K562 (cell line): Measurements from ENCODE around the gene PSMA1. TPM values are rescaled to one million over a fixed set of nuclear protein-coding genes. Genes with fewer than 3 reads are reported as not detected.

Experiments
- ATAC-seq: fragments of 200-7000 bp; cut with Tn5 transposase; 3 replicates; pipeline ENCODE4 v1.9.1; 2020; ENCODE audit warnings: moderate library complexity
- BruUV-seq: library from RNA; stranded (reverse); fragments of 400-500 nt; replicated peaks from 2 replicates; lab custom pipeline; 2021; lab: Mats Ljungman, UMichigan
- CTCF ChIA-PET: fragments of 300-600 bp; formaldehyde crosslinking; extraction: SDS; loops from one replicate; lab custom pipeline; 2021; ENCODE audit warnings: low intra/inter-chr PET ratio; lab: Yijun Ruan, JAX
- POLR2A ChIA-PET: fragments of 300-600, 350-650 bp; sonication (Branson Sonifier 250); formaldehyde crosslinking; extraction: SDS; loops from one replicate; lab custom pipeline; 2021; ENCODE audit warnings: antibody characterized with exemption, inconsistent platforms; lab: Yijun Ruan, JAX
- DNase-seq, 4 experiments: peaks; one replicate each; pipeline versions ENCODE4 v3.0.0 to v3.0.0-alpha.2; 2011 to 2018; ENCODE audit warnings: low spot score in 3 of 4, mixed read lengths in 3 of 4; ENCODE audit errors: extremely low read depth in 1 of 4
- FAIRE-seq: peaks from 2 replicates; lab custom pipeline; 2011; peaks lifted over from hg19 to GRCh38; lab: Jason Lieb, UNC
- H2AFZ ChIP-seq: 2 replicates; pipeline ENCODE4 v1.6.0; 2011; ENCODE audit warnings: low read depth, low read length, control low read depth, inconsistent platforms
- H3K27ac ChIP-seq: fragments of 200-600 bp; 3 replicates; pipeline ENCODE4 v1.8.0; 2011; ENCODE audit warnings: low read depth, mild to moderate bottlenecking, control low read depth, inconsistent platforms, low read length, moderate library complexity, mixed read lengths; ENCODE audit errors: extremely low read depth
- H3K27me3 ChIP-seq, 2 experiments: fragments of 300-600 bp in 1 of 2; 2 replicates in 1 of 2; 3 replicates in 1 of 2; pipeline versions ENCODE4 v1.6.0 to v1.8.0; 2011; ENCODE audit warnings: inconsistent platforms in 2 of 2, low read length in 2 of 2, mild to moderate bottlenecking in 1 of 2, mixed read lengths in 1 of 2, moderate library complexity in 1 of 2; ENCODE audit not compliant: control insufficient read depth in 2 of 2, insufficient read depth in 2 of 2
- H3K36me3 ChIP-seq: fragments of 300-600 bp; 3 replicates; pipeline ENCODE4 v1.8.0; 2011; ENCODE audit warnings: mild to moderate bottlenecking, low read length, inconsistent platforms; ENCODE audit not compliant: control insufficient read depth, insufficient read depth
- H3K4me1 ChIP-seq, 2 experiments: fragments of 200-600 bp in 1 of 2; replicated peaks in 1 of 2; 2 replicates in 1 of 2; 3 replicates in 1 of 2; pipeline versions ENCODE4 v1.5.1 to v1.8.0; 2011; ENCODE audit warnings: inconsistent platforms in 2 of 2, low read length in 2 of 2, mild to moderate bottlenecking in 1 of 2, mixed read lengths in 1 of 2, moderate library complexity in 1 of 2; ENCODE audit not compliant: control insufficient read depth in 2 of 2, insufficient read depth in 2 of 2
- H3K4me2 ChIP-seq: 2 replicates; pipeline ENCODE4 v1.6.1; 2011; ENCODE audit warnings: low read length, control low read depth, inconsistent platforms, mixed read lengths; ENCODE audit not compliant: insufficient read depth
- H3K4me3 ChIP-seq: fragments of 200-600 bp; sonication (generic), shearing (Covaris generic); 2 replicates; pipeline ENCODE4 v1.5.1; 2016; ENCODE audit warnings: control low read depth, inconsistent platforms
- H3K79me2 ChIP-seq: fragments of 200-600 bp; 3 replicates; pipeline ENCODE4 v1.8.0; 2011; ENCODE audit warnings: low read length, inconsistent platforms; ENCODE audit not compliant: control insufficient read depth, insufficient read depth
- H3K9ac ChIP-seq, 2 experiments: 2 replicates each; pipeline versions ENCODE4 v1.6.0 to v1.6.1; 2011; ENCODE audit warnings: low read depth in 2 of 2, low read length in 2 of 2, control low read depth in 1 of 2, inconsistent platforms in 1 of 2, mild to moderate bottlenecking in 1 of 2, mixed read lengths in 1 of 2; ENCODE audit not compliant: insufficient read depth in 1 of 2
- H3K9me1 ChIP-seq: one replicate; pipeline ENCODE4 v1.6.0; 2011; ENCODE audit warnings: inconsistent platforms, mild to moderate bottlenecking, low read length, moderate library complexity; ENCODE audit not compliant: control insufficient read depth, insufficient read depth
- H3K9me3 ChIP-seq: replicated peaks from 2 replicates; pipeline ENCODE4 v1.5.1; 2011; ENCODE audit warnings: low read depth, low read length, inconsistent platforms; ENCODE audit not compliant: control insufficient read depth, insufficient read depth
- H4K20me1 ChIP-seq: replicated peaks from 2 replicates; pipeline ENCODE4 v1.6.1; 2011; ENCODE audit warnings: low read length, inconsistent platforms, mixed read lengths; ENCODE audit not compliant: control insufficient read depth, insufficient read depth
- C11orf30 ChIP-seq: fragments of 450-650 bp; IDR thresholded peaks from 2 replicates; pipeline ENCODE4 v1.6.1; 2016; ENCODE audit warnings: low read depth, mild to moderate bottlenecking
- DPF2 ChIP-seq: fragments of 450-650 bp; IDR thresholded peaks from 2 replicates; pipeline ENCODE4 v1.6.1; 2016
- EGR1 ChIP-seq: fragments of 450-650 bp; conservative IDR thresholded peaks from 2 replicates; pipeline ENCODE4 v1.6.1; 2017; ENCODE audit warnings: mild to moderate bottlenecking
- KDM1A ChIP-seq, 2 experiments: fragments of 450-650 bp; IDR thresholded peaks; 2 replicates each; pipeline ENCODE4 v1.6.1; 2016; ENCODE audit warnings: mild to moderate bottlenecking in 2 of 2
- MAFG ChIP-seq: fragments of 450-650 bp; conservative IDR thresholded peaks from 2 replicates; pipeline ENCODE4 v1.6.1; 2016; ENCODE audit warnings: missing genetic modification characterization, missing compliant biosample characterization
- MAFK ChIP-seq: IDR thresholded peaks from 2 replicates; pipeline ENCODE4 v1.6.1; 2011; ENCODE audit warnings: low read length, improper control_type of control experiment
- MBD1 ChIP-seq: fragments of 250-450 bp; sonication (Bioruptor Pico); IDR thresholded peaks from 2 replicates; pipeline ENCODE4 v1.8.0; 2022; ENCODE audit warnings: inconsistent platforms
- MYBL2 ChIP-seq, 2 experiments: fragments of 450-650 bp in 1 of 2; sonication (generic) in 1 of 2; formaldehyde crosslinking in 1 of 2; IDR thresholded peaks; 2 replicates each; pipeline versions ENCODE4 v1.6.1 to v1.8.1; 2017 to 2022; ENCODE audit warnings: borderline replicate concordance in 1 of 2, inconsistent platforms in 1 of 2, low read depth in 1 of 2, mild to moderate bottlenecking in 1 of 2, missing genetic modification reagents in 1 of 2, moderate library complexity in 1 of 2
- NCOA6 ChIP-seq: fragments of 450-650 bp; IDR thresholded peaks from 2 replicates; pipeline ENCODE4 v1.6.1; 2017; ENCODE audit warnings: mild to moderate bottlenecking
- NR3C1 ChIP-seq: sonication (generic); formaldehyde crosslinking; IDR thresholded peaks from 2 replicates; pipeline ENCODE4 v1.8.1; 2022; ENCODE audit warnings: missing genetic modification reagents
- RNF2 ChIP-seq: sonication (generic); IDR thresholded peaks from 2 replicates; pipeline ENCODE4 v1.6.1; 2016
- TCFL5 ChIP-seq: fragments of 250-450 bp; sonication (Bioruptor Pico); conservative IDR thresholded peaks from 2 replicates; pipeline ENCODE4 v1.6.1; 2021; ENCODE audit warnings: mild to moderate bottlenecking, moderate library complexity, matching md5 sums
- ZNF184 ChIP-seq: sonication (generic); formaldehyde crosslinking; IDR thresholded peaks from 2 replicates; pipeline ENCODE4 v1.5.0; 2020; ENCODE audit warnings: missing genetic modification reagents
- ZNF224 ChIP-seq: sonication (generic); formaldehyde crosslinking; IDR thresholded peaks from 2 replicates; pipeline ENCODE4 v1.8.0; 2022; ENCODE audit warnings: mild to moderate bottlenecking, missing genetic modification reagents
- ZNF316 ChIP-seq: fragments of 450-650 bp; IDR thresholded peaks from 2 replicates; pipeline ENCODE4 v1.6.1; 2016
- ZNF592 ChIP-seq: fragments of 450-650 bp; IDR thresholded peaks from 2 replicates; pipeline ENCODE4 v1.6.1; 2017; ENCODE audit warnings: antibody characterized with exemption, mild to moderate bottlenecking
- ZNF780A ChIP-seq: fragments of 250-450 bp; sonication (Bioruptor Pico); IDR thresholded peaks from 2 replicates; pipeline ENCODE4 v1.5.0; 2021; ENCODE audit warnings: mild to moderate bottlenecking
- WGBS: fragments of 100-300 bp; shearing (Covaris generic); methylation state at CpG from one replicate; pipeline ENCODE4 v1.1.6; 2016; ENCODE audit warnings: low coverage, mixed read lengths; ENCODE audit not compliant: insufficient coverage; ENCODE audit errors: missing lambda C conversion rate; 5-methylcytosine and 5-hydroxymethylcytosine counted together
- in situ Hi-C: fragments of 300-500 bp; cut with MboI; formaldehyde crosslinking; loops from 4 replicates; pipeline ENCODE4 v1.15.0; 2018; ENCODE audit warnings: inconsistent platforms, mixed read lengths
- intact Hi-C: fragments of 100-400 bp; cut with micrococcal nuclease; formaldehyde crosslinking; loops from 2 replicates; pipeline ENCODE4 v1.14.2; 2022
- polyA plus RNA-seq, 8 experiments: library from polyadenylated mRNA; depleted of rRNA in 4 of 8; stranded (reverse) in 5 of 8; unstranded in 3 of 8; fragments of >200 nt; fragmentation: Nextera tagmentation in 2 of 8; fragmentation: Illumina TruSeq in 1 of 8; extraction: Ambion mirVana in 2 of 8; extraction: Trizol in 1 of 8; gene quantifications; 2 replicates each; pipeline versions ENCODE4 v1.2.1 to v1.2.3, GENCODE V29; 2011 to 2014; ENCODE audit warnings: inconsistent platforms in 1 of 8, missing spikeins in 1 of 8
- total RNA-seq, 7 experiments: library from RNA; depleted of rRNA in 6 of 7; stranded (reverse); fragments of >200 nt in 6 of 7; fragmentation: Illumina TruSeq in 2 of 7; extraction: Trizol in 2 of 7; gene quantifications; 2 replicates each; pipeline versions ENCODE4 v1.2.1 to v1.2.3, GENCODE V29; 2011 to 2021; ENCODE audit warnings: low replicate concordance in 1 of 7
- TF ChIP-seq, protein P1 (sequence below), 2 experiments: fragments of 450-650 bp in 1 of 2; sonication (generic) in 1 of 2; formaldehyde crosslinking in 1 of 2; IDR thresholded peaks in 1 of 2; conservative IDR thresholded peaks in 1 of 2; 2 replicates each; pipeline versions ENCODE4 v1.6.1 to v1.8.1; 2016 to 2023; ENCODE audit warnings: mild to moderate bottlenecking in 2 of 2, moderate library complexity in 2 of 2, inconsistent platforms in 1 of 2, missing genetic modification reagents in 1 of 2

Gene PSMA1
- total and polyA plus RNA-seq, 9 of the 15 experiments (the other 6 are each of a cell fraction or from before 2014, with no cell fraction given), result 283 to 1,007 (median 424) TPM

DNA sequence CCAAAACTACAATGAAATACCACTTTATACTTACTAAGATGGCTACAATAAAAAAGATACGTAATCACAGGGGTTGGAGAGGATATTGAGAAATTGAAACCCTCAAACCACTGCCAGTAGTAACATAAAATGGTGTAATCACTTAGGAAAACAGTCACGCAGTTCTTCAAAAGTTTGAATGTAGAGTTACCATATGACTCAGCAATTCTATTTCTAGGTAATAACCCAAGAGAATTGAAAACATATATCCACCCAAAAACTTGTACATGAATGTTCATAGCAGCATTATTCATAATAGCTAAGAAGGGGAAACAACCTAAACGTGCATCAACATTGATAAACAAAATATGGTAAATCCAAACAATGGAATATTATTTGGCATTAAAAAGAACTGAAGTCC is 24.4 kb upstream of the PSMA1 start:
- no peaks in the 10 kb centered on the region for H4K20me1 ChIP-seq
- peaks cover 0 to 13% of the 10 kb centered on the region in 2 experiments; a peak in 3 of 5 replicates for H3K4me1 ChIP-seq
- no TSS peak for BruUV-seq
- H3K27ac ChIP-seq, result peak overlapping the region; percentile 53; the same call in 2 of the 3 replicates
- WGBS, result 8% methylated on average over 3 of the region's 3 CpGs
- ATAC-seq (peak; percentile 52), DNase-seq (peak in 1 of 4 experiments; percentile 32), FAIRE-seq (peak; percentile 56)
- intact Hi-C loops (no loop called here), in situ Hi-C loops (no loop called here)
- H2AFZ ChIP-seq, result peak overlapping the region; percentile 44; the same call in 1 of the 2 replicates
- no peaks in the 10 kb centered on the region for H3K27me3 ChIP-seq
- ChIA-PET POLR2A (interaction anchor here (1.0 kb wide), 1 partner anchor 23 kb away, joined by 3 read pairs; no protein-coding TSS in a partner anchor), CTCF (no interaction called here)
- peaks cover 5% of the 10 kb centered on the region; the same call in 2 of the 3 replicates for H3K36me3 ChIP-seq
- peaks cover 2% of the 10 kb centered on the region; the same call in 1 of the 3 replicates for H3K79me2 ChIP-seq
- no peak overlapping the region for H3K4me3 ChIP-seq
- no peaks in the 10 kb centered on the region for H3K9me3 ChIP-seq
- no peaks in the 10 kb centered on the region for H3K9me1 ChIP-seq
- H3K4me2 ChIP-seq, result peak overlapping the region; percentile 7; the same call in 1 of the 2 replicates
- H3K9ac ChIP-seq, result no peak overlapping the region
- TF ChIP-seq MYBL2 (IDR thresholded peaks at IDR 0.05; ENCODE audit: low read depth) (peak; percentile 74), MYBL2 (CRISPR knock-in tag; IDR thresholded peaks at IDR 0.05; ENCODE audit: borderline replicate concordance) (no peak), NCOA6 (no peak), KDM1A (IDR thresholded peaks at IDR 0.05) (0 out of 4 replicates have a peak, but pooled peaks of 1 of the 2 experiments have one; percentile 26), ZNF184 (CRISPR knock-in tag) (no peak), TCFL5 (CRISPR knock-in tag) (no peak), RNF2 (no peak), MAFG (tag) (peak; percentile 96), ZNF316 (peak; percentile 98), ZNF224 (CRISPR knock-in tag) (no peak), C11orf30 (peak; percentile 95), MBD1 (no peak), ZNF780A (no peak), NR3C1 (CRISPR knock-in tag) (no peak), MAFK (peak; percentile 88; the same call in 1 of the 2 replicates), ZNF592 (peak; percentile 59), EGR1 (no peak), DPF2 (peak; percentile 44; the same call in 1 of the 2 replicates)
- TF ChIP-seq, protein P1, sequence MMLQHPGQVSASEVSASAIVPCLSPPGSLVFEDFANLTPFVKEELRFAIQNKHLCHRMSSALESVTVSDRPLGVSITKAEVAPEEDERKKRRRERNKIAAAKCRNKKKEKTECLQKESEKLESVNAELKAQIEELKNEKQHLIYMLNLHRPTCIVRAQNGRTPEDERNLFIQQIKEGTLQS (IDR thresholded peaks at IDR 0.05), result peak; percentile 42; the same call in 1 of the 2 replicates
- TF ChIP-seq, protein P1 (CRISPR knock-in tag; conservative IDR thresholded peaks at IDR 0.05), result no peak
